Measurements from ENCODE around the gene DLX4. TPM values are rescaled to one million over a fixed set of nuclear protein-coding genes. Genes with fewer than 3 reads are reported as not detected.

The DLX4 gene
- total and polyA plus RNA-seq, 10 of the 15 experiments (the other 5 are each of a cell fraction or from before 2014, with no cell fraction given), result 0.05 to 0.29 (median 0.15) TPM

GRCh38 chr17:49952912-49953497, 16.0 kb upstream of the DLX4 start:
- RAD21 ChIA-PET (ENCODE audit: unreplicated experiment), result interaction anchor here (1.2 to 1.3 kb wide), 3 partner anchors 37 to 46 kb away, joined by 3 to 7 read pairs (median 6); no protein-coding TSS in a partner anchor
- intact Hi-C loops (cut with micrococcal nuclease; ENCODE audit: unreplicated experiment) (loop anchor here (1.0 kb wide), 1 partner anchor 45 kb away; no protein-coding TSS in a partner anchor), in situ Hi-C loops (cut with MboI) (no loop called here)
- POLR2A ChIA-PET, result no interaction called here
- FAIRE-seq (no peak), DNase-seq (ENCODE audit: low read depth, low spot score) (no peak), ATAC-seq (no peak)
- no peaks in the 10 kb centered on the region for H3K4me1 ChIP-seq (ENCODE audit: control insufficient read depth, insufficient read depth, low read length)
- no peak overlapping the region for H3K9ac ChIP-seq (ENCODE audit: control insufficient read depth, insufficient read depth, low read length)
- no peaks in the 10 kb centered on the region for H3K9me3 ChIP-seq (replicated peaks; ENCODE audit: control insufficient read depth, insufficient read depth, low read length)
- no peaks in the 10 kb centered on the region for H4K20me1 ChIP-seq (ENCODE audit: control insufficient read depth, insufficient read depth)
- H3K79me2 ChIP-seq (ENCODE audit: control insufficient read depth, insufficient read depth, low read length), result no peaks in the 10 kb centered on the region
- CTCF ChIA-PET, result interaction anchor here (0.6 to 5.6 kb wide), 14 partner anchors 9 to 474 kb away, joined by 3 to 84 read pairs (median 6); no protein-coding TSS in a partner anchor
- no peak overlapping the region for H2AFZ ChIP-seq (ENCODE audit: control insufficient read depth, low read depth, low read length)
- H3K27me3 ChIP-seq (replicated peaks in 1 of 2; ENCODE audit: control insufficient read depth in 2 of 2, insufficient read depth in 2 of 2, low read length in 1 of 2), result peaks cover 0 to 2% of the 10 kb centered on the region in 2 experiments; a peak in 3 of 4 replicates
- BruUV-seq (replicated peaks), result no TSS peak
- no peak overlapping the region for H3K4me2 ChIP-seq (ENCODE audit: control insufficient read depth, insufficient read depth)
- TF ChIP-seq RCOR1 (conservative IDR thresholded peaks at IDR 0.05; ENCODE audit: low read depth, low read length) (no peak), BCL11A (IDR thresholded peaks at IDR 0.05; ENCODE audit: low read depth, low read length) (no peak), CBX3 (IDR thresholded peaks at IDR 0.05; ENCODE audit: borderline replicate concordance, low read depth) (no peak), EGR1 (IDR thresholded peaks at IDR 0.05; ENCODE audit: borderline replicate concordance in 1 of 2, low read depth in 2 of 2, low read length in 2 of 2) (no peak), MYC (IDR thresholded peaks at IDR 0.05; ENCODE audit: insufficient read depth, insufficient read length, insufficient replicate concordance, low read length, severe bottlenecking) (no peak), GATAD2B (conservative IDR thresholded peaks at IDR 0.05; ENCODE audit: low read depth) (no peak), FOS (IDR thresholded peaks at IDR 0.05; ENCODE audit: borderline replicate concordance, extremely low read depth, insufficient read length) (no peak), SIX5 (IDR thresholded peaks at IDR 0.05; ENCODE audit: low read depth, low read length, severe bottlenecking) (no peak), NR2C1 (IDR thresholded peaks at IDR 0.05) (no peak), ASH2L (IDR thresholded peaks at IDR 0.05; ENCODE audit: borderline replicate concordance, low read depth) (no peak), MEF2B (IDR thresholded peaks at IDR 0.05; ENCODE audit: partially characterized antibody, poor library complexity, severe bottlenecking) (no peak)
- TF ChIP-seq, protein P1, sequence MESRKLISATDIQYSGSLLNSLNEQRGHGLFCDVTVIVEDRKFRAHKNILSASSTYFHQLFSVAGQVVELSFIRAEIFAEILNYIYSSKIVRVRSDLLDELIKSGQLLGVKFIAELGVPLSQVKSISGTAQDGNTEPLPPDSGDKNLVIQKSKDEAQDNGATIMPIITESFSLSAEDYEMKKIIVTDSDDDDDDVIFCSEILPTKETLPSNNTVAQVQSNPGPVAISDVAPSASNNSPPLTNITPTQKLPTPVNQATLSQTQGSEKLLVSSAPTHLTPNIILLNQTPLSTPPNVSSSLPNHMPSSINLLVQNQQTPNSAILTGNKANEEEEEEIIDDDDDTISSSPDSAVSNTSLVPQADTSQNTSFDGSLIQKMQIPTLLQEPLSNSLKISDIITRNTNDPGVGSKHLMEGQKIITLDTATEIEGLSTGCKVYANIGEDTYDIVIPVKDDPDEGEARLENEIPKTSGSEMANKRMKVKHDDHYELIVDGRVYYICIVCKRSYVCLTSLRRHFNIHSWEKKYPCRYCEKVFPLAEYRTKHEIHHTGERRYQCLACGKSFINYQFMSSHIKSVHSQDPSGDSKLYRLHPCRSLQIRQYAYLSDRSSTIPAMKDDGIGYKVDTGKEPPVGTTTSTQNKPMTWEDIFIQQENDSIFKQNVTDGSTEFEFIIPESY (IDR thresholded peaks at IDR 0.05), result no peak
- TF ChIP-seq, protein P2, sequence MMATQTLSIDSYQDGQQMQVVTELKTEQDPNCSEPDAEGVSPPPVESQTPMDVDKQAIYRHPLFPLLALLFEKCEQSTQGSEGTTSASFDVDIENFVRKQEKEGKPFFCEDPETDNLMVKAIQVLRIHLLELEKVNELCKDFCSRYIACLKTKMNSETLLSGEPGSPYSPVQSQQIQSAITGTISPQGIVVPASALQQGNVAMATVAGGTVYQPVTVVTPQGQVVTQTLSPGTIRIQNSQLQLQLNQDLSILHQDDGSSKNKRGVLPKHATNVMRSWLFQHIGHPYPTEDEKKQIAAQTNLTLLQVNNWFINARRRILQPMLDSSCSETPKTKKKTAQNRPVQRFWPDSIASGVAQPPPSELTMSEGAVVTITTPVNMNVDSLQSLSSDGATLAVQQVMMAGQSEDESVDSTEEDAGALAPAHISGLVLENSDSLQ (IDR thresholded peaks at IDR 0.05), result no peak
- SMC1A ChIA-PET (ENCODE audit: uncharacterized antibody, unreplicated experiment), result interaction anchor here (0.6 to 3.5 kb wide), 2 partner anchors 44 to 190 kb away, joined by 3 to 20 read pairs; no protein-coding TSS in a partner anchor
- no peaks in the 10 kb centered on the region for H3K36me3 ChIP-seq (ENCODE audit: control insufficient read depth in 2 of 2, insufficient read depth in 2 of 2, low read length in 1 of 2)
- no peak overlapping the region for H3K4me3 ChIP-seq
- WGBS (ENCODE audit: insufficient coverage, insufficient replicate concordance, low lambda C conversion rate, missing lambda C conversion rate), result 48% methylated on average over 8 of the region's 8 CpGs
- no peak overlapping the region for H3K27ac ChIP-seq (ENCODE audit: control insufficient read depth, insufficient read depth)
